Parathyroid adenoma (tissue), 2 donors: Measurements from ENCODE around the gene UBR2.

ENCODE experiments used
- H2AFZ ChIP-seq: fragments of 300-600 bp; sonication (generic); one replicate; pipeline ENCODE4 v1.7.0; 2017; ENCODE audit warnings: antibody characterized with exemption, mild to moderate bottlenecking
- H3K27ac ChIP-seq: fragments of 300-600 bp; sonication (generic); one replicate; pipeline ENCODE4 v1.7.0; 2017
- H3K27me3 ChIP-seq: fragments of 300-600 bp; sonication (generic); one replicate; pipeline ENCODE4 v1.7.0; 2017; ENCODE audit warnings: low read length; ENCODE audit not compliant: control insufficient read depth, insufficient read depth
- H3K36me3 ChIP-seq: fragments of 300-600 bp; sonication (generic); one replicate; pipeline ENCODE4 v1.7.0; 2017; ENCODE audit warnings: low read length; ENCODE audit not compliant: control insufficient read depth, insufficient read depth
- H3K4me1 ChIP-seq: fragments of 300-600 bp; sonication (generic); one replicate; pipeline ENCODE4 v1.7.0; 2017; ENCODE audit warnings: control low read depth
- H3K4me2 ChIP-seq: fragments of 300-600 bp; sonication (generic); one replicate; pipeline ENCODE4 v1.7.0; 2017; ENCODE audit warnings: low read length
- H3K4me3 ChIP-seq: fragments of 300-600 bp; sonication (generic); one replicate; pipeline ENCODE4 v1.7.0; 2017; ENCODE audit warnings: low read depth, low read length
- H3K79me2 ChIP-seq: fragments of 300-600 bp; sonication (generic); one replicate; pipeline ENCODE4 v1.7.0; 2017; ENCODE audit warnings: control low read depth
- H3K9ac ChIP-seq: fragments of 300-600 bp; sonication (generic); one replicate; pipeline ENCODE4 v1.7.0; 2017; ENCODE audit warnings: mild to moderate bottlenecking
- H3K9me3 ChIP-seq: fragments of 300-600 bp; sonication (generic); one replicate; pipeline ENCODE4 v1.7.0; 2017; ENCODE audit warnings: low read length; ENCODE audit not compliant: control insufficient read depth
- CTCF ChIP-seq: fragments of 300-600 bp; sonication (generic); IDR thresholded peaks from one replicate; pipeline ENCODE4 v1.7.0; 2017; ENCODE audit warnings: antibody characterized with exemption, mild to moderate bottlenecking
- donor health status: primary hyperparathyroidism.

The UBR2 gene

GRCh38 chr6:42539135-42539534, 24.7 kb upstream of the UBR2 start:
- Histone ChIP-seq H3K27ac (no peak overlapping the region), H3K4me3 (no peak overlapping the region), H3K4me2 (no peak overlapping the region), H2AFZ (no peak overlapping the region), H3K36me3 (no peaks in the 10 kb centered on the region), H3K9me3 (no peaks in the 10 kb centered on the region), H3K27me3 (no peaks in the 10 kb centered on the region), H3K4me1 (no peaks in the 10 kb centered on the region), H3K79me2 (no peaks in the 10 kb centered on the region), H3K9ac (no peak overlapping the region)
- no peak for TF ChIP-seq CTCF

- Histone ChIP-seq H2AFZ (no peak overlapping the region), H3K4me1 (peaks cover 6% of the 10 kb centered on the region), H3K4me3 (no peak overlapping the region), H3K27ac (no peak overlapping the region), H3K36me3 (no peaks in the 10 kb centered on the region), H3K27me3 (no peaks in the 10 kb centered on the region), H3K9ac (no peak overlapping the region), H3K4me2 (no peak overlapping the region), H3K9me3 (no peaks in the 10 kb centered on the region), H3K79me2 (no peaks in the 10 kb centered on the region)
- no peak for TF ChIP-seq CTCF
Observed at GRCh38 chr6:42545226-42545773, 18.5 kb upstream of the UBR2 start.

GRCh38 chr6:42547407-42548329, 16.2 kb upstream of the UBR2 start:
- Histone ChIP-seq H3K4me2 (peak overlapping the region; percentile 99), H3K27me3 (no peaks in the 10 kb centered on the region), H3K9me3 (no peaks in the 10 kb centered on the region), H2AFZ (peak overlapping the region; percentile 94), H3K79me2 (no peaks in the 10 kb centered on the region), H3K9ac (no peak overlapping the region), H3K27ac (peak overlapping the region; percentile 57), H3K36me3 (no peaks in the 10 kb centered on the region), H3K4me3 (peak overlapping the region; percentile 73), H3K4me1 (peaks cover 6% of the 10 kb centered on the region)
- TF ChIP-seq CTCF: peak; percentile 98

- no peak for TF ChIP-seq CTCF
- H3K4me1 ChIP-seq: peaks cover 6% of the 10 kb centered on the region
Observed at GRCh38 chr6:42550277-42550676, 13.6 kb upstream of the UBR2 start.

More at GRCh38 chr6:42550277-42550676, 13.6 kb upstream of the UBR2 start:
- no peaks in the 10 kb centered on the region for H3K9me3 ChIP-seq
- H3K9ac ChIP-seq: no peak overlapping the region
- H3K4me3 ChIP-seq: no peak overlapping the region
- no peaks in the 10 kb centered on the region for H3K79me2 ChIP-seq
- H3K27me3 ChIP-seq: no peaks in the 10 kb centered on the region
- H3K4me2 ChIP-seq: no peak overlapping the region
- no peak overlapping the region for H3K27ac ChIP-seq
- H2AFZ ChIP-seq: no peak overlapping the region
- no peaks in the 10 kb centered on the region for H3K36me3 ChIP-seq
